B cell (primary cell): ENCODE results near the gene ARHGEF10L.

Experiments used
- CTCF ChIP-seq: fragments of 200-600 bp; IDR thresholded peaks from one replicate; pipeline ENCODE4 v1.8.0; 2022; ENCODE audit warnings: antibody characterized with exemption, mild to moderate bottlenecking
- EZH2 ChIP-seq: IDR thresholded peaks from 2 replicates; pipeline ENCODE4 v1.6.1; 2012; ENCODE audit warnings: borderline replicate concordance, low read depth, mild to moderate bottlenecking, moderate library complexity, low read length; ENCODE audit not compliant: insufficient read depth, poor library complexity, severe bottlenecking

GRCh38 chr1:17498214-17498613 lies 41.3 kb upstream of the ARHGEF10L start:
- TF ChIP-seq CTCF (no peak), EZH2 (no peak)
